NCI-H146 (cell line): ENCODE results near the gene ACOT12.

Experiments
- DNase-seq: peaks from one replicate; lab custom pipeline; 2025; lab: John Stamatoyannopoulos, UW

Gene ACOT12

DNA sequence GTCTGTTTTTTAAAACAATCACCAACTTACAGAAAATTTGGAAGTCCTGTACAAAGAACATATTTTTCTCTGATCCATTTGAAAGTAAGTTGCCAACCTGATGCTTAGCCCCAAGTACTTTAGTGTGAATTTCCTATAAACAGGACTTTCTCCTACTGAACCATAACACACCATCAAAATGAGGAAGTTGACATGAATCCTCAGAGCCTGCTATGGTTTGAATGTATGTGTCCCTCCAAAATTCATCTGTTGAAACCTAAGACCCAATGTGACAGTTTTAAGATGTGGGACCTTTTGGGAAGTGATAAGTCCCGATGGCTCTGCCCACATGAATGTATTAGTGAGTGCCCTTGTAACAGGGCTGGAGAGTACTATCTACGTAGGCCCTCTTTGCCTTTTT, 6.4 kb upstream of the ACOT12 start:
- no peak for DNase-seq

DNA sequence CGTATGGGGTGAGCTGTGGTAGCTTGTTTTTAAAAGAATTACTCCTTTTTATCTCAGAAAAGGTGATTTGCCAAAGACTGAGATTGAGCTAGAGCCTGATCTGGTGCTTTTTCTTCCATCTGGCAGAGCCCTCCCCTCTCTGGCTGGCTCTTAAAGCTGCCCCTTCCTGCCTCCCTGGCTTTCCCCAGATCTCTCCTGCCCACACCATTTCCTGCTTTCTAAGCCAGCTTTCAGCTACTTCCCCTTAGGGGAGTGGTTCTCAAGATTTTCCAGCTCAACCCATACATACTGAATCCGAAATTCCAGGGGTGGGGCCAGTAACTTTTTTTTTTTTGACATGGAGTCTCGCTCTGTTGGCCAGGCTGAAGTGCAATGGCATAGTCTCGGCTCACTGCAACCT, 4.8 kb upstream of the ACOT12 start:
- no peak for DNase-seq

DNA sequence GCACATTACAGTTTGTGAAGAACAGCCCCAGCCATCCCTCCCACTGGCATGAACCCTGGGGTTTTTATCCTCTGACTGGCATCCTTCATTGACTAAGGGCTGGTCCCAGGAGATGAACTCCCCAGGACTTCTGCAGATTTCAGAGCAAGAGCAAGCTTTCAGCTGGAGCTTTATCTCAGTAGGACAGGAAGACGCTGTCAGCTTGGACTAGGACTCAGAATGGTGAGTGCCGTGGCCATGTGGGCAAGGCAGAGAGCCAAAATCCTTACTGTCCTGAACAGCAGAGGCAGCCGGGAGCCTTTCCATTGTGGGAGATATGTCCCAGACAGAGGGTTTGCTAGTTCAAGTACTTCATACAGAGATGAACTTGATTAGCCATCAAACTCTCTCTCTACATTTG, 3.2 kb upstream of the ACOT12 start:
- DNase-seq, result no peak

DNA sequence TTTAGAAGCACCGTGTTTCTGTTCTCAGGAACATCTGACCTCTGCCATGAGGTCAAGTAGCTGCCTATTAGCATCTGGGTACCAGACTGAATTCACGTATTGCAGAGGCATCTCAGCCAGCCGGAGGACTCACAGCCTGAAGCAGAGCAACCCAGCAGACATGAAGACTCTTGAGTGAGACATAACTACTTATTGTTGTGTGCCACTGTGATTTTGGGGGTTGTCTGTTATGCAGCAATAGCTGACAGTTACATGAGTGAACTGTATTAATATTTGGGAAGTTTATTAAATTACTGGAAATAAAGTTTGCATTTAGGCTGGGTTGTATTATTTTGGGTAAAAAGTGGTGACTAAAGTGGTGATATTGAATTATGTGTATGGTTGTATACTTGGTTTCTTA, 1.3 kb upstream of the ACOT12 start:
- DNase-seq, result no peak

DNA sequence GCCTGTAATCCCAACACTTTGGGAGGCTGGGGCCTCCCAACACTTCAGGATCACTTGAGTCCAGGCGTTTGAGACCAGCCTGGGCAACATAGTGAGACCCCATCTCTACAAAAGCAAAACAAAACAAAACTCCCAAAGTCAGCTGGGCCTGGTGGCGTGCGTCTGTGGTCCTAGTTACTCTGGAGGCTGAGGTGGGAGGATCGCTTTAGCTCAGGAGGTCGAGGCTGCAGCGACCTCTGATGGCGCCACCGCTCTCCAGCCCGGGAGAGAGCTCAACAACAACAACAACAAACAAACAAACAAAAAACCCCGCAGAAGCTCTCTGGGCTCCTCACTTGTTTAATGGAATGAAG, 528 bp downstream of the ACOT12 start:
- no peak for DNase-seq

DNA sequence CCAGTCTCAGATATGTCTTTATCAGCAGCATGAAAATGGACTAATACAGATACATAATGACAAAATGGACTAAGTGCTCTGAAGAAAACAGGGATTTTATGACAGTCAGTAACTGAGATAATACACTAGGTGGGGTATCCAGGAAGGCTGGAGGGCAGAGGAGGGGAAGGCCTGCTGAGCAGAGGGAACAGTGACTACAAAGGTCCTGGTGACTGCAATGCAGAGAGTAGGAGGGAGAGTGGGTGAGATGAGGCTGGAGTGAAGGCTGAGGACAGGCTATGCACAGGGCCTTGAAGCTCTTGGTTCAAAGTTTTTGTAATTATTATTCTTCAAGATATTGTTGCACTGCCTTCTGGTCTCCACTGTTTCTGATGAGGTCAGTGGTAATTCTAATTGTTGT, 4.9 kb downstream of the ACOT12 start:
- no peak for DNase-seq

DNA sequence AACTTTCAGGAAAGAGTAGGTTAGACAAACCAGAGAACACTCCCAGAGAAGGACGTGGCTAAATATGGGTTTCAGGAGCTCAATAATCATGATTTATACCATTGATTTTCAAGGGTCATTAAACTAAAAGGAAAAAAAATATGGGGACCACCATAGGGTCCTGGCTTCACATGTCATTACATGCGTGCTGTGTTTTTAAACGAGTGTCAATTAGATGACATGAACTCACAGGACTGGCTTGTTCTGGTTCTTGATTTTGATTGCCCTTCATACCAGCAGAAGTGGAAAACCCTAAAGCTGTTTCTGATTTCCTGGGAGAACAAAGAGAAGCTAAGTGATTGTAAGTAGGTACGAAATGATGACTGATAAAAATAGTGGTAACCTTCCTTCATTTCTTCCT, 5.8 kb downstream of the ACOT12 start:
- no peak for DNase-seq

DNA sequence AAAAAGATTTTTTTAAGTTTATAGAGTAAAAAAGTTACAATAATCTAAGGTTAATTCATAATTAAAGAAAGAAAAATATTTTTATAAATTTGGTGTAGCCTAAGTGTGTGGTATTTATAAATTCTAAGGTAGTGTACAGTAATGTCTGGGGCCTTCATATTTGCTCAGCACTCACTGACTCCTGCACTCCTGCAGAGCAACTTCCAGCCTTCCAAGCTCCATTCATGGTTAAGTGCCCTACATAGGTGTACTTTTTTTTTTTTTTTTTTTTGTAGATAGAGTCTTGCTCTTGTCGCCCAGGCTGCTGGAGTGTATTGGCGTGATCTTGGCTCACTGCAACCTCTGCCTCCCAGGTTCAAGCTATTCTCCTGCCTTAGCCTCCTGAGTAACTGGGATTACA, 10.1 kb downstream of the ACOT12 start:
- DNase-seq, result no peak

DNA sequence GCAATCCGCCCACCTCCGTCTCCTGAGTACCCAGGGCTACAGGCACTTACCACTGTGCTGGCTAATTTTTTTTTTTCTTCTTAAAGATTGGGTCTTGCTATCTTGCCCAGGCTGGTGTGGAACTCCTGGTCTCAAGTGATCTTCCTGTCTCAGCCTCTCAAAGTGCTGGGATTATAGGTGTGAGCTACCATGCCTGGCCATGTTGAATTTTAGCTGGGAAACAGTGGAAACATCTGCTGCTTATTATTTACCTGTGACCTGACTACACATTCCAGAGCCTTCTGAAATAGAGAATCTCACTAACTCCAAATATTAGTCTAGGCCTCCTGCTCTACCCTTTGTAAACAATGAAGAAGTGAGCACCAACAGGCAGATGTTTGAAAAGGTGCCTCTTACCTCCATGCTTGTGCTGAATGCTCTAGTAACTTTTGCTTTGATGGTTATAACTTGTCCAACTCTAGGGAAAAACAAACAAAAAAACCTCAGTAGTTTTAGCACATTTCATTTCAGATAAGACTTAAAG, 22.5 kb downstream of the ACOT12 start:
- DNase-seq, result no peak

DNA sequence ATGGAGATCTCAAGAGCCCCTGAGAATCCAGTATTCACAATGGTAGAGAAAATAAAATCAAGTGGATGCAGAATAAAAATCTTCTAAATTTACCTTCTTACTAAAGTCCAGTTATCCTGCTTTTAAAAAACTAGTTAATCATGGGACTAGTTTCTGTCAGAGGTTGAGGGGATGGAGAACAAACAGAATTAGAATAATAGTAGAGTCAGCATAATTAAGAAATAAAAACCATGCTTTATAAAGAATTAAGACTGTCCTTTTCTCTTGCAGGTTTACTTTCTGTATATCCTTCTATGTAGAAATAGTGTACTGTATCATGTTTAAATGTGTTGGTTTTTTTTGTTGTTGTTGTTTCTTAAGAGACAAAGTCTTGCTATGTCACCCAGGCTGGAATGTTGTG, 23.0 kb downstream of the ACOT12 start:
- no peak for DNase-seq

DNA sequence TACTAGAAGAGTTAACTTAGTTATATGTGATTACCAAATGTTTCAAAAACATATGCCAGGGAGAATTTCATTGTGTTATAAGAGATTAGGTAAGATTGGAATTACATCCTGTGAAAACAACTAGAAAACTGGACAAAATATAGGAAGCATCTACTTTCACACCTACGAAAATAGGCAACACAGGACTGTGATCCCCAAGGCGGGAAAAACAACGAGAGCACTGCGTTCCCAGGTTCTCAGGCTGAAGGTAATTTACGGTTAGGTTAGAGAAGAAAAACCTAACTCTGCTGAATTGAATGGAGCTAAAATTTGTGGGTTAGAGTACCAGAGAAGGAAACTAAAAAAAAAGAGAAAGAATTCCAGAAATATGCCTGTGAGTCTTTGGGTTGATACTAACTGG, 28.4 kb downstream of the ACOT12 start:
- DNase-seq, result no peak

DNA sequence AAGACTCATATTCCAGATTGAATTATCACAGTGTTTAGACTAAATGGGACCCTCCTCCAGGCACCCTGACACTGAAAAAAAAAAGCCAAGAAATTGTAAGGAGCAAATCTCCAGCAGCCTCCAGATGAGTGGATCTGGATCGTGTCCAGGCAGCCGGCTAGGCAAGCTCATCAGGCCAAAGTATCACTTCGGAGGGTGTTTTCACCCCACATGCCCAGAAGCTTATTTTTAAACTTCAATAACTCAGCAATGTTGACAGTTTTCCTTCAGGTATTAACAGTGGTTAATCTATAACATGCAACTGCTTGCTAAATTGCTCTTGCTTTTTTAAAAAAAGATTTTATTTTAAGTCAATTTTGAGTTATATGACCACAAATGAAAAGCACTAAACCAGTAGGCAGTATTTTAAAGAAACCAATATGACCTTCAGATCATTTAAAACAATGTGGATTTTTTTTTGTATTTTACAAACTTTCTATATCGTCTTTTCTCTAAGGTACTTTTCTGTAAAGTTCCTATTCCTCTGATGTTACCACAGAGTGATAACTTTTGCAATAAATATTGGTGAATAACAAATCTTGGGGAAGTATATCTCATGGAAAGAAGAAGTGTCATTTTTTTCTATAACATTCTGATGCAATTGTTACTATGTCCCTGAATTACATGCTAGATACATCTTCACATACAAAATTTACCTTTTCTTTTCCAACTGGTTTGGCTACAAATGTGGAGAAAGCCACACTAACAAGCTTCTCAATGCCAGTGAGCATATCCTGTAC, 30.7 kb downstream of the ACOT12 start:
- DNase-seq, result no peak

DNA sequence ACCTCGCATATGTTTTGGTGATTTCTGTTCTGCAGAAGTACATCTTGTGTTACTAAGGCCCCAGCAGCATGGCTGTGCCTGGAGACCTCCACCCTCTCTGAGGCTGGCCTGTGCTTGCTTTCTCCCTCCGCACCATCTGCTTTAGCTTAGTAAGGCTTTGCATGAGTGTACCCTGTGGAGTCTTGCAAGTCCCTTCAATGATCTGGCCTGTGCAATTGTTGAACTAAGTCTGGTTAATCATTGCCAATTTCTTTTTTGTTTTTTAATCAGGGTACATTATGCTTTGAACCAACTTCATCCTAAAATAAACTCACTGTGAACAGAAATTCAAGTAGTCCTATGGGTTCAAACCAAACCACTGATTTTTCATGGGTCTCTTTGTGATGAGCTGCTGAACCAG, 32.3 kb downstream of the ACOT12 start:
- DNase-seq, result no peak

DNA sequence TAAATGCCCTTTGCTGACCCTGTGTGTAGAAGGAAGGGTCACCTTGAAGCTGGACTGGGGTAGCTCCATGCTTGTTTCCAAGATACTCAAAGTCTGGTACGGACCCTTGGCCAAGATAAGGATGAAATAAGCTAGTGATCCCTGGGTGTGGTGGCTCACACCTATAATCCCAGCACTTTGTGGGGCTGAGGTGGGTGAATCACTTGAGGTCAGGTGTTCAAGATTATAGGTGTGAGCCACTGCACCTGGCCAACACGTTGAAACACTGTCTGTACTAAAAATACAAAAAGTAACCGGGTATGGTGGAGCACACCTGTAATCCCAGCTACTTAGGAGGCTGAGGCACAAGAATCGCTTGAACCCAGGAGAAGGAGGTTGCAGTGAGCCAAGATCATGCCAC, 33.3 kb downstream of the ACOT12 start:
- DNase-seq, result no peak

DNA sequence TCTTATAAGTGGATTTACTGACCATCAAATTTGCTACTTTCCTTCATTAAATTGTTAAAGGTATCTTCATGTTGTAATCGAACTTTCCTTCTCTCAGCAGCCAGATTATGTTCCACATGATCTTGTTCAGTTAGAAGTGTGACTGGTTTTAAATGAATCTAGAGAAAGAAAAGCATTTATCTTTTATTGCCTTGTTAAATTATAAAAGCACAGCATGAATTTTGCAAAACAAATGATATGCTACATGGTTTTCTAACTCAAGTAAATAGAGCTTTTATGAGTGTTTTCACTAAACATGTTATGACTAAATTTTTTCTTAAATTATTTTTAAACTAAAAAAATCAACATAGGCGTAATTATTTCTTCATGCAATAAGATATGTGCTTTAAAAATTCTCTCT, 34.1 kb downstream of the ACOT12 start:
- no peak for DNase-seq

DNA sequence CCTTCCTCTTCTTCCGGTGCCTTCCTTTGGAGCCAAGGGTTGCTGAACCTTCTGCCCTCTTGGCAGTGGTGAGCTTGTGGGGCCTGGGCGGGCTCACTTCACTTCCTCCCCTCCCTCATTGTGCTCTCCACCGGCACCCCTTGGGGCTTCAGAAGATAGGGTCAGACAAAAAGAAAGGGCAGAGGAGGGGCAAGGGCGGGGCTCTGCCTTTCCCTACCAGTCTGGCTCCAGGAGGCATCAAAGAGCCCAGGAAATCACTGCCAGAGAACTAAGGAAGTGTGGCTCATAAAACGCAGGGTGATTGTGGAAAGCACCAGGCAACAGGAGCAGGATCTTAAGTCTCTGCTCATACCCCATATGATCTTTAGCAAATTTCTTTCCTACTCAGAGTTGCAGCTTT, 34.8 kb downstream of the ACOT12 start:
- DNase-seq, result no peak

DNA sequence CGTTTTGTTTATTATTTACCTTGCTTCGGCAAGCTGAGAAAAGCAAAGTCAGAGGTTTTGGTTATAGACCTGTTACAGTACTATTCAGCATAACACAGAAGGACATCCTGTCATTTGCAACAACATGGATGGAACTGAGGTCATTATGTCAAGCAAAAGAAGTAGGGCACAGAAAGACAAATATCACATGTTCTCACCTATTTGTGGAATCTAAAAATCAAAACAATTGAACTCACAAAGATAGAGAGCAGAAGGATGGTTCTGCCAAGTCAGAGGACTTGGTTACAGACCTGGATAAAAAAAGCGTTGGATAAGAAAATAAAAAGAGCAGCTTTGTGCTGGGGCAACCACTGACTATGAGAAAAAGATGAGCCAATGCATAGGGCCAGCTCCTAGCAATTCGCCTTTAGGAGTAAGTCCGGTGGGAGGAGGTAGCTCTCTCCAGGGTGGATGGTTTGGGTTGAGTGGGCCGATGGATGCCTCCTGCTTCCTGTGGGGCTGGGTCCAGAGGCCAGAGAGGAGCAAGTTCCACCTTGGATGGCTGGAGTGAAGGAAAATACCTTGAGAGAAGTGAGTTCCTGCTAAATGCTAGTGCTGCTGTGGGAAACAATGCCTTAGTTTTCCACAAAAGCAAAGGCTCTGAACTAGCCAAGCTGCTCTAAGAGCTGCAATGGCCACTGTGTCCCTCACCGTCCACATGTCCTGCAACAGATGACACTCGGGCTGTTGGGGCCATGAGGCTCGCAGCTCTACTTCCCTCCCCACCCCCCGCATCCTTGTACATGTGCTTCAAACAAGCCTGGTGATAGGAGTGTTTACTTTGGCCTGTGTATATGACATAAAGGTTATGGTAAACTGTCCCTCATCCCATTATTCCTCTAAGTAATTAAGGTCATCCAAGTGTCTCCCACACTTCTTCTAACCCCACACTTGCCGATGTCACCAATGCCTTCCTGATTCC, 38.4 kb downstream of the ACOT12 start:
- DNase-seq, result no peak

DNA sequence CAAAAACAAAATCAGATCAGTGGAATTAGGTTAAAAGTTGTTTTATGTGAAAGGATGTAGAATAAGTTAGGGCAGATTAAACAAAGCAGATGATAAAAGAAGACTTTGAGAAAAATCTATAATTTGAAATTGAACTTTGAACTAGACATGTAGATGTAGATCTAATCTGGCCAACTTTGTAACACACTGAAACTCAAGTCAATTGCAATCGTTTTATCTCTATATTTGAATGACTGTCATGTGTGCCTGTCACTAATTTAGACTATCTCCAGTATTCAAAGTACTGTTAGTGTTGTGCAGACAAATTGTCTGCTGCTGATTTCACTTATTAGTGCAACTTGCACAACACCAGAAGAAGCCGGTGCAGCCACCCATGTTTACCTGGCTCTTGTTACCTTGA, 39.8 kb downstream of the ACOT12 start:
- DNase-seq, result no peak

DNA sequence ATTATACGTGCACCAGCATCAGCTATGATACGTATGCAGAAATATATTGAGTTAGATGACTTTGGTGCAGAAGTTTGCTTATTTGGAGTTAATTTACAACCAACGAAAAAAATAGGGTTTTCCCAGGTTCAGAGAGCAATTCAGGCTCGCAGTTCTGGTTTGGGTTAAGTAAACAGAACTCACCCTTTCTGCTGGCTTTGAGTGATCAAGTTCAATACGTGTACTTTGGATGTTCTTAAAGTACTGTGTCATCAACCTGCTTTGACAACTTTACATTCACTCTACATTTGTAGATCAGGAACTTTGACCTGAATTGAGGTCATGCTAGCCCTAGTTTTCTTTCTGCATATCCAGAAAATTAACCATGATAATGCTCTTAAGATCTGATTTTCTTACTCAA, 40.7 kb downstream of the ACOT12 start:
- no peak for DNase-seq

DNA sequence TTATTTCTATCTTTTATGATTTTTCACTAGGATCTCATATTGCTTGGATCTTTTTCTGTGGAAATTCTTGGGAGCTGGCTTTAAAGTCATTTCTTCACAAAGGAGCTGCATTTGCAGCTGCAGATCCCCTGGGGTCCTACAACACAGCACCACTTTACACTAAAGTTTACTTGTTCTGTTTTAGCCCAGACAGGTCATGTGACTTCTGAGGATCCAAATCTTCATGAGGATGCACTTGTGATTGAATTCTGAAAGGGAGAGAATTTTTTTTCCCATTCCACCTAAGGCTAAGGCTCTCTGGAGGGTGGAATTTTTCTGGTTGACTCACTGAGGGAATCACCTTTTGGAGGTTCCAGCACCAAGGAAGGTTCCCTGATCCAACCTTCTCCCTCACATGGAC, 43.4 kb downstream of the ACOT12 start:
- DNase-seq, result no peak

DNA sequence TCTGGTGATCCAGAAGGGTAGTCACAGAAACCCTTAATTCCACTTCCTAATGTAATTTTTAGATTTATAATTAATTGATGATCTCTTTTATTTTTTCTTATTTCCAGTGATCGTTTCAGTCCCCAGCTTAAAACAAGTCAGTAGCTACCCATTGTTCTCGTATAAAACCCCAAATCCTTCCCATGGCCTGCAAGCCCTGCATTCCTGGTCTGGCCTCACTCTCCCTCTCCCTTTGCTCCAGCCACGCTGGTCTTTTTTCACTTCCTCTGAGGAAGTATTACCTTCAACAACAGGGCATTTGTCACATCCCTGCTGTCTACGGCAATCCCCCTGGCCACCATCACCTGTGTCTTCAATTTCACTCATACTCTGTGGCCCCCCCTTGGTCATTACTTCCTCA, 44.8 kb downstream of the ACOT12 start:
- DNase-seq, result no peak

DNA sequence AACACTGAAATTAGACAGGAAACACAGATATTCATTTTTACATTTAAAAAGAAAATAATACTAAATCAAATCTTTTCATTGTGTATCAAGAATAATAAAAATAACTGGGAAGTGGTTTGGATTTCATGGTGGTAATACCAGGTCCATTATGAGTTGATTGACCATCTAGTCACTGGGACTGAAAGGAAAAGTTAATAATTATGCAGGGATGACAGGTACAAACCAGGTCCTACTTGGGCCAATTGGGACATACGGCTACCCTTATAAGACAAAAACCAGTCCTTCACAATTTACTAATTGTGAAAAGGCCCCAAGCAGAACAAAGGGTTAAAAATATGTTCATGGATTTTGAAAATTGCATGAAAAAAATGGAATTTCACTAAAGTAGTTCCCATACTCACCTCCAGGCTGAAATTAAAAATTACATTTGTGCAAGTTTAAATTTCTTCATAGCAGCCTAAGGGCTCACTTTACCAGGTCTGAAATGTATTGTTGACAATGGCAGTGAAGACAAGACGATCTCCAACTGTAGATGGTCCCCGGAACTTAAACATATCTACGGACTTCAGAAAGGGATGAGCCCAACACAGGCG, 48.4 kb downstream of the ACOT12 start:
- no peak for DNase-seq

DNA sequence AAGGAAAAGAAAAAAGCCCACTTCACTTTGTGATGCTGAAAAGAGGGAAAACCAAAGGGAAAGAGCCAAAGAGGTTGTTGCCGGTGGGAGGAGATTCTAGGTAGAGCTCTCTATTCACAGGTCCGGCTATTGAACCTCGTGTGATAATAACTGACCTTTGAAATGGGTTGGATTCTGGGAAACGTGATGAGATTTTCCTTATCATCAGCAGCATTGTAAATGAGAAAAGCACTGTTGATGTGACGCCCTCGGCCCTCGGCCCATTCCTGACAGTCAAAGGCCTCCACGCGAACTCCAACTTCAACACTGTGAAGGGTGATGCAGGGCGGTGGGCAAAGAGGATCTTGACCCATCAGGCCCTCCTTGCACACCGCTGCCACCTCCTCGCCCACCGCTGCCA, 49.2 kb downstream of the ACOT12 start:
- DNase-seq, result no peak
